ENCODE measurements around the gene GARIN5A.
"Not testable (repeated sequence)": the region's sequence is repeated elsewhere in the genome, so short reads cannot be mapped to it uniquely, and the experiment has no call there.

GARIN5A gene

DNA sequence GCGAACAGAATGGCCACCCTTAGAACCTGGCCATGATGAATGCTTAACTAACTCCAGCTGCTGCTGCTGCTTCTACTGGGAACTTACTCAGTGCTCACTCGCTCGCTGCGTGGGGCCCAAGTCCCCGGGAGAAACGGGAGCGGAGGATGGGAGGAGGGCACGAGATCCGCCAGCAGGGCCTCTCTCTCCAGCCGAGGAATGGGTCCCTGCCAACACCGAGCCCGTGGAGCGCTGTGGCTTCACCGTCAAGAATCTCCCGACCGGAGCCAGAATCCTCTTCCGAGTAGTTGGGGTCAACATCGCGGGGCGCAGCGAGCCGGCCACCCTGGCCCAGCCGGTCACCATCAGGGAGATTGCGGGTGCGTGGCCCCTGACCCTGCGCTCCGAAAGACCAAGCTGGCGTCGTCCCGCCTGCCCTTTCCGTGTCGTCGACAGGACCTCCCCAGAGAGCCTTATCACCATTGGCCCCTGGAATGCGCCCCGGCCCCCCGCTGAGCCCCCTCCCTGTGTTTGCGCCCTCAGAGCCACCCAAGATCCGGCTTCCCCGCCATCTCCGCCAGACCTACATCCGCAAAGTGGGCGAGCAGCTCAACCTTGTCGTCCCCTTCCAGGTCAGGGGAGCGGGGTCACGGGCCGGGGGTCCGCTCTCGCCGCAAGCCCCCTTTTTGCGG lies 18.1 kb downstream of the GARIN5A start:
- no peak overlapping the region for H3K9ac ChIP-seq (ENCODE audit: low read depth, low read length)
- no peaks in the 10 kb centered on the region for H3K9me3 ChIP-seq (replicated peaks; ENCODE audit: low read length)
- no peaks in the 10 kb centered on the region for H3K36me3 ChIP-seq (ENCODE audit: insufficient read depth, low read length)
- H3K27me3 ChIP-seq (ENCODE audit: control insufficient read depth, insufficient read depth, low read length) = peaks cover 7% of the 10 kb centered on the region
- peaks cover 6% of the 10 kb centered on the region for H3K4me1 ChIP-seq (ENCODE audit: control insufficient read depth, insufficient read depth, low read length)
- no peak overlapping the region for H3K4me3 ChIP-seq (ENCODE audit: low read length)
- no peak overlapping the region for H3K4me2 ChIP-seq (ENCODE audit: low read length)

GRCh38 chr19:50457300-50457699 lies 19.3 kb downstream of the GARIN5A start:
- H3K4me1 ChIP-seq (ENCODE audit: control insufficient read depth, insufficient read depth, low read length) = peaks cover 6% of the 10 kb centered on the region
- H3K27me3 ChIP-seq (ENCODE audit: control insufficient read depth, insufficient read depth, low read length) = peaks cover 7% of the 10 kb centered on the region
- H3K36me3 ChIP-seq (ENCODE audit: insufficient read depth, low read length) = no peaks in the 10 kb centered on the region

DNA sequence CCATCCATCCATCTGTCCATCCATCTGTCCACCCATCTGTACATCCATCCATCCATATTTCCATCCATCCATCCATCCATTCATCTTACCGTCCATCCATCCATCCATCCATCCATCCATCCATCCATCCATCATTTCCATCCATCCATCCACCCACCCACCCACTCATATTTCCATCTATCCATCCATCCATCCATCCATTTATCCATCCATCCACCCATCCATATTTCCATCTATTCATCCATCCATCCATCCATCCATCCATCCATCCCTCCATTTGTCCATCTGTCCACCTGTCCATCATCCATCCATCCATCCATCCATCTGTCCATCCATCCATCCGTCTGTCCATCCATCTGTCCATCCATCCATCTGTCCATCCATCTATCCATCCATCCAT lies 20.7 kb downstream of the GARIN5A start:
- no peaks in the 10 kb centered on the region for H3K36me3 ChIP-seq (ENCODE audit: insufficient read depth, low read length)
- no peaks in the 10 kb centered on the region for H3K9me3 ChIP-seq (replicated peaks; ENCODE audit: low read length)
- H3K4me1 ChIP-seq (ENCODE audit: control insufficient read depth, insufficient read depth, low read length) = peaks cover 6% of the 10 kb centered on the region
- no peak overlapping the region for H3K4me2 ChIP-seq (ENCODE audit: low read length)
- H3K9ac ChIP-seq (ENCODE audit: low read depth, low read length) = no peak overlapping the region
- H3K4me3 ChIP-seq (ENCODE audit: low read length) = no peak overlapping the region
- H3K27me3 ChIP-seq (ENCODE audit: control insufficient read depth, insufficient read depth, low read length) = peaks cover 7% of the 10 kb centered on the region

More at GRCh38 chr19:50457300-50457699, 19.3 kb downstream of the GARIN5A start:
- no peak overlapping the region for H3K4me3 ChIP-seq (ENCODE audit: low read length)
- no peak overlapping the region for H3K9ac ChIP-seq (ENCODE audit: low read depth, low read length)
- no peaks in the 10 kb centered on the region for H3K9me3 ChIP-seq (replicated peaks; ENCODE audit: low read length)
- no peak overlapping the region for H3K4me2 ChIP-seq (ENCODE audit: low read length)

GRCh38 chr19:50453243-50453642 lies 23.4 kb downstream of the GARIN5A start:
- H3K9me3 ChIP-seq (replicated peaks; ENCODE audit: low read length) = no peaks in the 10 kb centered on the region
- peaks cover 3% of the 10 kb centered on the region for H3K27me3 ChIP-seq (ENCODE audit: control insufficient read depth, insufficient read depth, low read length)
- H3K36me3 ChIP-seq (ENCODE audit: insufficient read depth, low read length) = no peaks in the 10 kb centered on the region
- H3K4me3 ChIP-seq (ENCODE audit: low read length) = no peak overlapping the region
- H3K9ac ChIP-seq (ENCODE audit: low read depth, low read length) = no peak overlapping the region
- no peak overlapping the region for H3K4me2 ChIP-seq (ENCODE audit: low read length)
- H3K4me1 ChIP-seq (ENCODE audit: control insufficient read depth, insufficient read depth, low read length) = no peaks in the 10 kb centered on the region

- Histone ChIP-seq H3K9me3 (replicated peaks; ENCODE audit: low read length) (no peaks in the 10 kb centered on the region), H3K27me3 (ENCODE audit: control insufficient read depth, insufficient read depth, low read length) (no peaks in the 10 kb centered on the region), H3K4me3 (ENCODE audit: low read length) (no peak overlapping the region), H3K36me3 (ENCODE audit: insufficient read depth, low read length) (no peaks in the 10 kb centered on the region), H3K4me2 (ENCODE audit: low read length) (no peak overlapping the region), H3K4me1 (ENCODE audit: control insufficient read depth, insufficient read depth, low read length) (no peaks in the 10 kb centered on the region), H3K9ac (ENCODE audit: low read depth, low read length) (no peak overlapping the region)
Observed at GRCh38 chr19:50451223-50451534, 25.5 kb downstream of the GARIN5A start.

GRCh38 chr19:50450369-50451222 lies 26.1 kb downstream of the GARIN5A start:
- H3K36me3 ChIP-seq (ENCODE audit: insufficient read depth, low read length) = no peaks in the 10 kb centered on the region
- no peak overlapping the region for H3K9ac ChIP-seq (ENCODE audit: low read depth, low read length)
- H3K4me3 ChIP-seq (ENCODE audit: low read length) = no peak overlapping the region

DNA sequence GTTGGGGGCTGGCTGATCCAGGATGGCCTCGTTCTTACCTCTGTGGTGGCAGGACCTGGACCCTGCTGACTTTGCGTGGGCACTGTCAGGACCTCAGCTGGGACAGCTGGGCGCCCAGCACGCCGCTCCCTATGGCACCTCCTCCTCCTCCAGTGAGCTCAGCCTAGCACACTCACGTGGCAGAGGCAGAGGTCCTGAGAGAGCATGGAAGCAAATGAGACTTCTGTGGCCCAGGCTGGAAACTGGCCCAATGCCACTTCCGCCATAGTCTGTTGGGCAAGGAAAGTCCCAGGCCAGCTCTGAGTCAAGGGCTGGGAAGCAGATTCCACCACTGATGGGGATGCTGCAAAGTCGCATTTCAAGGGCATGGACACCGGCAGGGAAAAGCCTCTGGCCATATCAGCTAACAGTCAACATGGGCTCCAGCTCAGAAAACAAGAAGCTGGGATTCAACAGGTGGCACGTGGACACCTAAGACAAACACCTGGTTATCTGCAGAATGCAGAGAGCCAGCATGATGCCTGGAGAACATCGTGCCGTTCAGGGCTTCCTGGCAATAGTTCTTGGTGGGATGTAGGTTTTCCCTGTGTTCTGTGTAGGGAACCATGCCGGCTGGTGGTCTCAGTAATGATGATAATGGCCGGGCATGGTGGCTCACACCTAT lies 27.3 kb downstream of the GARIN5A start:
- Histone ChIP-seq H3K4me2 (ENCODE audit: low read length) (no peak overlapping the region), H3K9me3 (replicated peaks; ENCODE audit: low read length) (no peaks in the 10 kb centered on the region), H3K9ac (ENCODE audit: low read depth, low read length) (no peak overlapping the region), H3K27me3 (ENCODE audit: control insufficient read depth, insufficient read depth, low read length) (no peaks in the 10 kb centered on the region), H3K36me3 (ENCODE audit: insufficient read depth, low read length) (no peaks in the 10 kb centered on the region), H3K4me3 (ENCODE audit: low read length) (no peak overlapping the region), H3K4me1 (ENCODE audit: control insufficient read depth, insufficient read depth, low read length) (no peaks in the 10 kb centered on the region)

More at GRCh38 chr19:50450369-50451222, 26.1 kb downstream of the GARIN5A start:
- Histone ChIP-seq H3K9me3 (replicated peaks; ENCODE audit: low read length) (no peaks in the 10 kb centered on the region), H3K4me1 (ENCODE audit: control insufficient read depth, insufficient read depth, low read length) (no peaks in the 10 kb centered on the region), H3K27me3 (ENCODE audit: control insufficient read depth, insufficient read depth, low read length) (no peaks in the 10 kb centered on the region), H3K4me2 (ENCODE audit: low read length) (no peak overlapping the region)

GRCh38 chr19:50447750-50448149 lies 28.9 kb downstream of the GARIN5A start:
- Histone ChIP-seq H3K36me3 (ENCODE audit: insufficient read depth, low read length) (no peaks in the 10 kb centered on the region), H3K9me3 (replicated peaks; ENCODE audit: low read length) (no peaks in the 10 kb centered on the region), H3K9ac (ENCODE audit: low read depth, low read length) (no peak overlapping the region), H3K4me2 (ENCODE audit: low read length) (no peak overlapping the region), H3K4me1 (ENCODE audit: control insufficient read depth, insufficient read depth, low read length) (no peaks in the 10 kb centered on the region), H3K27me3 (ENCODE audit: control insufficient read depth, insufficient read depth, low read length) (no peaks in the 10 kb centered on the region), H3K4me3 (ENCODE audit: low read length) (no peak overlapping the region)

DNA sequence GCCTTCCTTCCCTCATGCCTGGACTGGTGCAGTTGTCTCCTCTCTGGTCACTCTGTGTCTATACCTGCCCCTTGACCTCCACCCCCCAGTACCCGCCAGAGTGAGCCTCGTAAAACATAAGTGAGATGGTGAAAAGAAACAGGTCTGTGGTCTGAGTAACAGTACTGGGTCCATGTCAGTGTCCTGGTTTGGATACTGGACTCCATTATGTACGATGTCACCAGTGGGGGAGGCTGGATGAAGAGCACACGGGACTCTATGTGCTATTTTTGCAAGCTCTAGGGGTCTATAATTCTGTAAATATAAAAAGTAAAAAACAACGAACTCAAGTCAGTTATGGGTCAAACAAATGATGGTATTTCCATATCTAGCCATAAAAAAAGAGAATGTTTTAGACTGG lies 29.6 kb downstream of the GARIN5A start:
- H3K4me1 ChIP-seq (ENCODE audit: control insufficient read depth, insufficient read depth, low read length) = no peaks in the 10 kb centered on the region
- H3K36me3 ChIP-seq (ENCODE audit: insufficient read depth, low read length) = no peaks in the 10 kb centered on the region
- H3K4me2 ChIP-seq (ENCODE audit: low read length) = no peak overlapping the region
- H3K9ac ChIP-seq (ENCODE audit: low read depth, low read length) = no peak overlapping the region
- H3K27me3 ChIP-seq (ENCODE audit: control insufficient read depth, insufficient read depth, low read length) = no peaks in the 10 kb centered on the region
- no peak overlapping the region for H3K4me3 ChIP-seq (ENCODE audit: low read length)
- H3K9me3 ChIP-seq (replicated peaks; ENCODE audit: low read length) = no peaks in the 10 kb centered on the region

- no peak overlapping the region for H3K4me2 ChIP-seq (ENCODE audit: low read length)
- no peaks in the 10 kb centered on the region for H3K9me3 ChIP-seq (replicated peaks; ENCODE audit: low read length)
- H3K36me3 ChIP-seq (ENCODE audit: insufficient read depth, low read length) = no peaks in the 10 kb centered on the region
- H3K27me3 ChIP-seq (ENCODE audit: control insufficient read depth, insufficient read depth, low read length) = no peaks in the 10 kb centered on the region
- no peak overlapping the region for H3K4me3 ChIP-seq (ENCODE audit: low read length)
- H3K4me1 ChIP-seq (ENCODE audit: control insufficient read depth, insufficient read depth, low read length) = no peaks in the 10 kb centered on the region
- no peak overlapping the region for H3K9ac ChIP-seq (ENCODE audit: low read depth, low read length)
Observed at GRCh38 chr19:50444059-50444458, 32.6 kb downstream of the GARIN5A start.

DNA sequence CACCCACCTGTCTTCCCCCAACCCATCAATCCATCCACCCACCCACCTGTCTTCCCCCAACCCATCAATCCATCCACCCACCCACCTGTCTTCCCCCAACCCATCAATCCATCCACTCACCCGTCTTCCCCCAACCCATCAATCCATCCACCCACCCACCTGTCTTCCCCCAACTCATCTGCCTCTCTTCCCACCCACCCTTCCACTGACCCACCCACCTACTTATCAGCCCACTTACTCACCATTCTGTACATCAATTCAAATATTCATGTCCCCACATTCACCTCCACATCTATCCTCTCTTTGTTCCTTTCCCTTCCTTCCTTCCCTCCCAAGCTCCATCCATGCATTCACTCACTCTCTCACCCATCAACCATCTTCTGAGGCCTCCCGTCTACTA lies 37.5 kb downstream of the GARIN5A start:
- not testable (repeated sequence) for H3K36me3 ChIP-seq (ENCODE audit: insufficient read depth, low read length); H3K4me1 ChIP-seq (ENCODE audit: control insufficient read depth, insufficient read depth, low read length); H3K4me3 ChIP-seq (ENCODE audit: low read length); H3K9ac ChIP-seq (ENCODE audit: low read depth, low read length); H3K4me2 ChIP-seq (ENCODE audit: low read length); H3K9me3 ChIP-seq (replicated peaks; ENCODE audit: low read length)
- H3K27me3 ChIP-seq (ENCODE audit: control insufficient read depth, insufficient read depth, low read length) = peaks cover 17% of the 10 kb centered on the region

All from skeletal muscle satellite cell (primary cell).